GM18508 (cell line): ENCODE data around the gene HMCES.
"Not testable (repeated sequence)": the region's sequence is repeated elsewhere in the genome, so short reads cannot be mapped to it uniquely, and the experiment has no call there.

Source experiments
- ATAC-seq: cut with Tn5 transposase; IDR thresholded peaks from one replicate; pipeline ENCODE4 v1.9.1; 2021; ENCODE audit warnings: moderate number of reproducible peaks; ENCODE audit not compliant: insufficient read depth, unreplicated experiment

Gene HMCES

GRCh38 chr3:129317014-129317771 lies 38.5 kb downstream of the HMCES start:
- no peak for ATAC-seq

- no peak for ATAC-seq
These were observed 39.2 kb downstream of the HMCES start for GRCh38 chr3:129317848-129318247.

- no peak for ATAC-seq
These were observed 40.3 kb downstream of the HMCES start for GRCh38 chr3:129318921-129319320.

- ATAC-seq = no peak
These were observed 41.6 kb downstream of the HMCES start for GRCh38 chr3:129320261-129320660.

- no peak for ATAC-seq
These were observed 42.3 kb downstream of the HMCES start for GRCh38 chr3:129320825-129321487.

- ATAC-seq = no peak
These were observed 43.2 kb downstream of the HMCES start for GRCh38 chr3:129321887-129322286.

- no peak for ATAC-seq
These were observed 45.1 kb downstream of the HMCES start for GRCh38 chr3:129323651-129324294.

- ATAC-seq = no peak
These were observed 46.2 kb downstream of the HMCES start for GRCh38 chr3:129324855-129325254.

- ATAC-seq = no peak
These were observed 46.7 kb downstream of the HMCES start for GRCh38 chr3:129325383-129325782.

GRCh38 chr3:129326138-129326537 lies 47.5 kb downstream of the HMCES start:
- ATAC-seq = no peak

- ATAC-seq = no peak
These were observed 47.9 kb downstream of the HMCES start for GRCh38 chr3:129326595-129326994.

- no peak for ATAC-seq
These were observed 48.8 kb downstream of the HMCES start for GRCh38 chr3:129327510-129327909.

GRCh38 chr3:129329858-129330257 lies 51.2 kb downstream of the HMCES start:
- no peak for ATAC-seq

GRCh38 chr3:129330409-129330808 lies 51.7 kb downstream of the HMCES start:
- no peak for ATAC-seq

GRCh38 chr3:129333891-129334290 lies 55.2 kb downstream of the HMCES start:
- ATAC-seq = no peak

GRCh38 chr3:129336093-129336706 lies 57.5 kb downstream of the HMCES start:
- ATAC-seq = no peak

GRCh38 chr3:129337719-129338118 lies 59.0 kb downstream of the HMCES start:
- ATAC-seq = not testable (repeated sequence)

- ATAC-seq = not testable (repeated sequence)
These were observed 60.5 kb downstream of the HMCES start for GRCh38 chr3:129339186-129339585.

- ATAC-seq = not testable (repeated sequence)
These were observed 61.2 kb downstream of the HMCES start for GRCh38 chr3:129339833-129340232.

GRCh38 chr3:129341331-129342141 lies 62.9 kb downstream of the HMCES start:
- ATAC-seq = no peak
